T follicular helper cell (primary cell): Measurements from ENCODE around the gene SMIM10.
"Not testable (repeated sequence)": the region's sequence is repeated elsewhere in the genome, so short reads cannot be mapped to it uniquely, and the experiment has no call there.

Experiments
- DNase-seq: peaks from one replicate; pipeline ENCODE4 v3.0.0-alpha.2; 2020; ENCODE audit warnings: low read depth

SMIM10 gene

GRCh38 chrX:135015523-135016245, 24.9 kb downstream of the SMIM10 start:
- DNase-seq: no peak

GRCh38 chrX:135019890-135020289, 29.1 kb downstream of the SMIM10 start:
- DNase-seq: not testable (repeated sequence)

GRCh38 chrX:135023791-135024190, 33.0 kb downstream of the SMIM10 start:
- DNase-seq: not testable (repeated sequence)

- DNase-seq: no peak
Observed at GRCh38 chrX:135024526-135024925, 33.7 kb downstream of the SMIM10 start.

GRCh38 chrX:135030207-135030963, 39.6 kb downstream of the SMIM10 start:
- DNase-seq: not testable (repeated sequence)

GRCh38 chrX:135041149-135042123, 50.6 kb downstream of the SMIM10 start:
- not testable (repeated sequence) for DNase-seq
